K562 (cell line): ENCODE data around the gene ABCB6. TPM values are rescaled to one million over a fixed set of nuclear protein-coding genes. Genes with fewer than 3 reads are reported as not detected.
A peak's percentile ranks its signal among the peaks of the same experiment; 100 is the strongest.

ENCODE experiments used
- CCAR2 ChIP-seq: fragments of 200-400 bp; formaldehyde crosslinking; IDR thresholded peaks from 2 replicates; pipeline ENCODE4 v1.6.1; 2017; ENCODE audit warnings: mild to moderate bottlenecking, low read depth, low read length
- DDX20 ChIP-seq: fragments of 450-650 bp; IDR thresholded peaks from 2 replicates; pipeline ENCODE4 v1.6.1; 2016; ENCODE audit warnings: missing genetic modification characterization, low read depth, mild to moderate bottlenecking, missing compliant biosample characterization, moderate library complexity
- E2F3 ChIP-seq: fragments of 250-450 bp; sonication (Bioruptor Pico); IDR thresholded peaks from 2 replicates; pipeline ENCODE4 v1.4.0; 2020; ENCODE audit warnings: mild to moderate bottlenecking
- EP300 ChIP-seq: IDR thresholded peaks from 2 replicates; pipeline ENCODE4 v1.6.1; 2012; ENCODE audit warnings: low read length, improper control_type of control experiment
- HOMEZ ChIP-seq: fragments of 250-450 bp; sonication (Bioruptor Pico); IDR thresholded peaks from 2 replicates; pipeline ENCODE4 v1.4.0; 2020; ENCODE audit warnings: mild to moderate bottlenecking, moderate library complexity
- JUN ChIP-seq, 2 experiments: sonication (generic) in 1 of 2; formaldehyde crosslinking in 1 of 2; IDR thresholded peaks; 2 replicates each; pipeline versions ENCODE4 v1.6.1 to v1.8.0; 2012 to 2022; ENCODE audit warnings: borderline replicate concordance in 2 of 2, mild to moderate bottlenecking in 2 of 2, improper control_type of control experiment in 1 of 2, low read depth in 1 of 2, low read length in 1 of 2, missing genetic modification reagents in 1 of 2
- KHSRP ChIP-seq: fragments of 450-650 bp; IDR thresholded peaks from 2 replicates; pipeline ENCODE4 v1.6.1; 2017
- KLF6 ChIP-seq: fragments of 250-450 bp; sonication (Bioruptor Pico); IDR thresholded peaks from 2 replicates; pipeline ENCODE4 v1.4.0; 2020; ENCODE audit warnings: mild to moderate bottlenecking, moderate library complexity, borderline replicate concordance
- MAFG ChIP-seq: fragments of 450-650 bp; conservative IDR thresholded peaks from 2 replicates; pipeline ENCODE4 v1.6.1; 2016; ENCODE audit warnings: missing genetic modification characterization, missing compliant biosample characterization
- NRF1 ChIP-seq, 2 experiments: fragments of 450-650 bp; IDR thresholded peaks in 1 of 2; conservative IDR thresholded peaks in 1 of 2; 2 replicates each; pipeline ENCODE4 v1.6.1; 2014; ENCODE audit warnings: mild to moderate bottlenecking in 2 of 2
- POLR2B ChIP-seq: fragments of 450-650 bp; IDR thresholded peaks from 2 replicates; pipeline ENCODE4 v1.6.1; 2018; ENCODE audit warnings: low read depth; ENCODE audit not compliant: partially characterized antibody
- POLR2H ChIP-seq: IDR thresholded peaks from 2 replicates; pipeline ENCODE4 v1.6.1; 2016; ENCODE audit warnings: missing genetic modification characterization, low read depth, mild to moderate bottlenecking, control low read depth, missing compliant biosample characterization, moderate library complexity
- PREB ChIP-seq: sonication (generic); formaldehyde crosslinking; IDR thresholded peaks from 2 replicates; pipeline ENCODE4 v1.8.1; 2023; ENCODE audit warnings: mild to moderate bottlenecking, missing genetic modification reagents
- RB1 ChIP-seq: fragments of 450-650 bp; IDR thresholded peaks from 2 replicates; pipeline ENCODE4 v1.6.1; 2017; ENCODE audit warnings: low read depth, mild to moderate bottlenecking
- SMAD1 ChIP-seq: fragments of 150-350 bp; IDR thresholded peaks from 2 replicates; pipeline ENCODE4 v1.6.1; 2014; ENCODE audit warnings: low read length, low read depth; ENCODE audit not compliant: partially characterized antibody
- SRSF1 ChIP-seq: fragments of 200-400 bp; formaldehyde crosslinking; IDR thresholded peaks from 2 replicates; pipeline ENCODE4 v1.6.1; 2017; ENCODE audit warnings: mild to moderate bottlenecking, low read depth, low read length, moderate library complexity
- TCF7 ChIP-seq: sonication (generic); IDR thresholded peaks from 2 replicates; pipeline ENCODE4 v1.6.1; 2016; ENCODE audit warnings: antibody characterized with exemption, borderline replicate concordance
- TCFL5 ChIP-seq: fragments of 250-450 bp; sonication (Bioruptor Pico); conservative IDR thresholded peaks from 2 replicates; pipeline ENCODE4 v1.6.1; 2021; ENCODE audit warnings: mild to moderate bottlenecking, moderate library complexity, matching md5 sums
- TEAD1 ChIP-seq, 2 experiments: fragments of 450-650 bp in 1 of 2; sonication (generic) in 1 of 2; formaldehyde crosslinking; IDR thresholded peaks; 2 replicates each; pipeline versions ENCODE4 v1.4.0 to v1.8.0; 2020 to 2022; ENCODE audit warnings: mild to moderate bottlenecking in 2 of 2, missing genetic modification reagents in 1 of 2
- ZBTB34 ChIP-seq: fragments of 250-450 bp; sonication (Bioruptor Pico); IDR thresholded peaks from 2 replicates; pipeline ENCODE4 v1.8.0; 2021; ENCODE audit warnings: mild to moderate bottlenecking, moderate library complexity
- ZNF140 ChIP-seq: fragments of 250-450 bp; sonication (Bioruptor Pico); IDR thresholded peaks from 2 replicates; pipeline ENCODE4 v1.8.0; 2021; ENCODE audit warnings: moderate library complexity, mild to moderate bottlenecking, inconsistent platforms
- ZNF639 ChIP-seq, 2 experiments: fragments of 200-800 bp in 1 of 2; sonication (Bioruptor generic) in 1 of 2; sonication (generic) in 1 of 2; formaldehyde crosslinking in 1 of 2; IDR thresholded peaks in 1 of 2; conservative IDR thresholded peaks in 1 of 2; 2 replicates each; pipeline versions ENCODE4 v1.5.0 to v1.6.1; 2016 to 2020; ENCODE audit warnings: missing compliant biosample characterization in 1 of 2, missing genetic modification characterization in 1 of 2, missing genetic modification reagents in 1 of 2
- polyA plus RNA-seq, 8 experiments: library from polyadenylated mRNA; depleted of rRNA in 4 of 8; stranded (reverse) in 5 of 8; unstranded in 3 of 8; fragments of >200 nt; fragmentation: Nextera tagmentation in 2 of 8; fragmentation: Illumina TruSeq in 1 of 8; extraction: Ambion mirVana in 2 of 8; extraction: Trizol in 1 of 8; gene quantifications; 2 replicates each; pipeline versions ENCODE4 v1.2.1 to v1.2.3, GENCODE V29; 2011 to 2014; ENCODE audit warnings: inconsistent platforms in 1 of 8, missing spikeins in 1 of 8
- total RNA-seq, 7 experiments: library from RNA; depleted of rRNA in 6 of 7; stranded (reverse); fragments of >200 nt in 6 of 7; fragmentation: Illumina TruSeq in 2 of 7; extraction: Trizol in 2 of 7; gene quantifications; 2 replicates each; pipeline versions ENCODE4 v1.2.1 to v1.2.3, GENCODE V29; 2011 to 2021; ENCODE audit warnings: low replicate concordance in 1 of 7

ABCB6 gene
- total and polyA plus RNA-seq, 9 of the 15 experiments (the other 6 are each of a cell fraction or from before 2014, with no cell fraction given) = 3.7 to 29.8 (median 16.8) TPM

GRCh38 chr2:219160186-219161017 is 58.4 kb downstream of the ABCB6 start, which contains the start of gene NHEJ1 (continued):
- no peak for TF ChIP-seq KHSRP
- TF ChIP-seq PREB (CRISPR knock-in tag) = no peak
- no peak; the same call in 1 of the 2 replicates for TF ChIP-seq KLF6 (CRISPR knock-in tag)
- TF ChIP-seq DDX20 (tag) = no peak
- no peak for TF ChIP-seq MAFG (tag)
- no peak for TF ChIP-seq SRSF1
- TF ChIP-seq POLR2B = peak; percentile 67
- TF ChIP-seq TEAD1 (CRISPR knock-in tag; IDR thresholded peaks at IDR 0.05) = 0 out of 4 replicates have a peak, but pooled peaks of 1 of the 2 experiments have one; percentile 46
- TF ChIP-seq EP300 = no peak
- TF ChIP-seq NRF1 (conservative IDR thresholded peaks at IDR 0.05 in 1 of 2, IDR thresholded peaks at IDR 0.05 in 1 of 2) = peak; percentile 90 to 91
- TF ChIP-seq ZBTB34 (CRISPR knock-in tag) = no peak
- TF ChIP-seq ZNF140 (CRISPR knock-in tag) = no peak
- no peak for TF ChIP-seq ZNF639 (CRISPR knock-in tag; conservative IDR thresholded peaks at IDR 0.05 in 1 of 2, IDR thresholded peaks at IDR 0.05 in 1 of 2)
- no peak for TF ChIP-seq HOMEZ
- TF ChIP-seq TCF7 = no peak
- no peak for TF ChIP-seq POLR2H
- TF ChIP-seq SMAD1 = no peak
- peak; percentile 64 for TF ChIP-seq RB1
- TF ChIP-seq JUN (IDR thresholded peaks at IDR 0.05; ENCODE audit: borderline replicate concordance, low read depth, low read length) = no peak
- TF ChIP-seq JUN (CRISPR knock-in tag; IDR thresholded peaks at IDR 0.05; ENCODE audit: borderline replicate concordance) = no peak
- TF ChIP-seq CCAR2 = no peak
- no peak for TF ChIP-seq TCFL5
- 0 out of 2 replicates have a peak, but pooled peaks have one; percentile 68 for TF ChIP-seq E2F3 (CRISPR knock-in tag)
